Ascending aorta (tissue), 2 donors: ENCODE measurements around the gene ACBD7. TPM values are rescaled to one million over a fixed set of nuclear protein-coding genes. Genes with fewer than 3 reads are reported as not detected.

Experiments used
- DNase-seq, 2 donors: peaks; one replicate each; pipeline ENCODE4 v3.0.0-alpha.2; 2019; ENCODE audit warnings: low spot score in 2 of 2
- H3K27ac ChIP-seq, 2 donors: fragments of 200-600 bp; sonication (generic); one replicate each; pipeline ENCODE4 v1.5.1; 2016 to 2017; ENCODE audit warnings: mild to moderate bottlenecking in 1 of 2
- H3K27me3 ChIP-seq: fragments of 200-600 bp; sonication (generic); one replicate; pipeline ENCODE4 v1.5.1; 2017
- H3K36me3 ChIP-seq, 2 donors: fragments of 200-600 bp; sonication (generic); one replicate each; pipeline ENCODE4 v1.5.1; 2016
- H3K4me1 ChIP-seq, 2 donors: fragments of 200-600 bp; sonication (generic); one replicate each; pipeline ENCODE4 v1.5.1; 2016 to 2017; ENCODE audit warnings: mild to moderate bottlenecking in 1 of 2
- H3K4me3 ChIP-seq, 2 donors: fragments of 200-600 bp; sonication (generic); one replicate each; pipeline ENCODE4 v1.5.1; 2016 to 2017; ENCODE audit warnings: mild to moderate bottlenecking in 1 of 2
- H3K9me3 ChIP-seq, 2 donors: fragments of 200-600 bp; sonication (generic); one replicate each; pipeline ENCODE4 v1.5.1; 2016
- intact Hi-C: fragments of 100-400 bp; cut with DNase I; formaldehyde crosslinking; loops from one replicate; pipeline ENCODE4 v1.15.1; 2023
- total RNA-seq: library from RNA; depleted of rRNA; stranded (reverse); fragments of >200 nt; gene quantifications from one replicate; pipeline ENCODE4 v1.1.0, GENCODE V29; 2016
- TF ChIP-seq, protein P1 (sequence below), 3 experiments: fragments of 200-600 bp in 2 of 3; fragments of 450-650 bp in 1 of 3; sonication (generic) in 2 of 3; IDR thresholded peaks; one replicate each; pipeline ENCODE4 v1.5.1; 2016 to 2019; ENCODE audit warnings: antibody characterized with exemption in 3 of 3, mild to moderate bottlenecking in 1 of 3, moderate library complexity in 1 of 3

The ACBD7 gene
- total RNA-seq: not detected

DNA sequence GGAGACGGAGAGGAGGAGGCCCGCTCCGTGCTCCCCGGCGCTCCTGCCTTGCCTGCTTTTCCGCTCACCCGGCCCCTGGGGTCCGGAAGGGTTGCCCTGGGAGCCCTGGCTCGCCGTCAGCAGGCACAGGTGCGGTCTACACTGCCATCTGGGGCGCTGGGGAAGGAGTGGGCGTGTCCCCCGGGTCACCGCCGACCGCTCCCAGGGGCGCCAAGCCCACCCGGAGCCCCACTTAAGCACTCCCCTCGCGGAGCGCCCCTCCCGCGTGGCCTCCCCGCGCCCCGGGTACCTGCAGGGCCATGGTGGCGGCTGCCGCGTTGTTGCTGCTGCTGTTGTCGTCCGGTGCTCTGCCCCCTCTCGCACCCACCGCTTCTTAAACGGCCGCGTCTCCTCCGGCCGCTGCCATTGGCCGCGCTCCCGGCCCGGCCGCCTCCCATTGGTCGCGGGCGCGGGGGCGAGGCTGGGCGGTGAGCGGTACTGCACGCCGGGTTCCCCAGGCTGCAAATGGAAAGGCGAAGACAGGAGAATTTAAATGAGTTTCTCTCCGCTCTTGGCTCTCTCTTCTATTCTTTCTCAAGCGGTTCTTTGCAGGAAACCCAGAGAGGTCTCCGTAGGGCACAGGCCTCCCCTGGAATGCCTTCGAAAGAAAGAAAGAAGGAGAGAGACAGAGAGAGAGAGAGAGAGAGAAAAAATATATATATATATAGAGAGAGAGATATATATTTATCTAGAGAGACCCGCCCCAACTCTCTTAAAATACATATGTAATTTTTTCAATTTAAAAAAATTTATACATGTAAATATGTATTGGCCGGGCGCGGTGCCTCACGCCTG, at the start of gene ACBD7:
Gene ACBD7 (minus strand): TSS at position 349 of the 834 bp plus-strand sequence. CDS start 48 bp downstream, at position 301.
- Histone ChIP-seq H3K4me1 (peaks cover 3 to 11% of the 10 kb centered on the region in 2 donors), H3K4me3 (peak within 1 kb of the TSS; percentile 53 to 68), H3K36me3 (no peaks in the 10 kb centered on the region), H3K27ac (no peak within 1 kb of the TSS), H3K27me3 (no peaks in the 10 kb centered on the region), H3K9me3 (no peaks in the 10 kb centered on the region)
- TF ChIP-seq, protein P1, sequence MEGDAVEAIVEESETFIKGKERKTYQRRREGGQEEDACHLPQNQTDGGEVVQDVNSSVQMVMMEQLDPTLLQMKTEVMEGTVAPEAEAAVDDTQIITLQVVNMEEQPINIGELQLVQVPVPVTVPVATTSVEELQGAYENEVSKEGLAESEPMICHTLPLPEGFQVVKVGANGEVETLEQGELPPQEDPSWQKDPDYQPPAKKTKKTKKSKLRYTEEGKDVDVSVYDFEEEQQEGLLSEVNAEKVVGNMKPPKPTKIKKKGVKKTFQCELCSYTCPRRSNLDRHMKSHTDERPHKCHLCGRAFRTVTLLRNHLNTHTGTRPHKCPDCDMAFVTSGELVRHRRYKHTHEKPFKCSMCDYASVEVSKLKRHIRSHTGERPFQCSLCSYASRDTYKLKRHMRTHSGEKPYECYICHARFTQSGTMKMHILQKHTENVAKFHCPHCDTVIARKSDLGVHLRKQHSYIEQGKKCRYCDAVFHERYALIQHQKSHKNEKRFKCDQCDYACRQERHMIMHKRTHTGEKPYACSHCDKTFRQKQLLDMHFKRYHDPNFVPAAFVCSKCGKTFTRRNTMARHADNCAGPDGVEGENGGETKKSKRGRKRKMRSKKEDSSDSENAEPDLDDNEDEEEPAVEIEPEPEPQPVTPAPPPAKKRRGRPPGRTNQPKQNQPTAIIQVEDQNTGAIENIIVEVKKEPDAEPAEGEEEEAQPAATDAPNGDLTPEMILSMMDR (IDR thresholded peaks at IDR 0.05): peak; percentile 37 to 63 (median 47)
- intact Hi-C loops: loop anchor here (1.0 kb wide), 1 partner anchor 9 kb away; the partner anchor contains the start of gene RPP38
- DNase-seq: peak in 1 of 2 donors; percentile 89

DNA sequence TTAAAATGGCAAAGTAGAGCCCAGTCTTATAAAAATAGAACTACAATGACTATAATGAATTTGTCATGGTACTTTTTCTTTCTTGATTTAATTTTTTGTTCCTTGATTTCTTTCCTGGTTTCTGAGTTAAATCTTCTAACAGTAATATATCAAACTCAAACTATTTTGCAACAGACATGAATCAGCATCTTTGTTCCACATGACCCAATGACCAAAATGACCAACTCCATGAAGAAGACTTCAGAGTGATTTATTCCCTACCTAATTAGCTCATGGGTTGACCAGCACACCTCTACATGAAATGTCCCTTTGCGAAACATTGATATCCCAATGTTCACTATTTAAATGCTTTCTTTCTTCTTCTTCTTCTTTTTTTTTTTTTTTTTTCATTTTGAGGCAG, 49.1 kb upstream of the ACBD7 start:
- intact Hi-C loops: no loop called here
- H3K36me3 ChIP-seq: peaks cover 34 to 40% of the 10 kb centered on the region in 2 donors

DNA sequence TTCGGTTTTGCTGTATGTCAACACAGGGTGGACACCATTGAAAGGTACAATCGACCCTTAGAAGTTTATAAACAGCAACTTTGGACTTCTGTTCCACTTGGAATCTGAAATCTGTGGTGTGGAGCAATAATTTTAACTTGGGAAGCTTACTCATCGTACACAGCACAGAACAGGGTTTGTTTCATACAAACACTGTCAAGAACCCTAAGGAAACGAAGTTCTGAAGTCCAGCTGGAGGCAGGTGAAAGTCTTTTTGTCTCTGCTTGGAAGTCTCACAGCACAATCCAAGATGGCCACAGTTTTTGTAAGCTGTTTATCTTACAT, 48.4 kb upstream of the ACBD7 start:
- TF ChIP-seq, protein P1 (IDR thresholded peaks at IDR 0.05): no peak
- H3K27ac ChIP-seq: no peak overlapping the region
- H3K36me3 ChIP-seq: peaks cover 41 to 46% of the 10 kb centered on the region in 2 donors
- H3K4me3 ChIP-seq: no peak overlapping the region
- no peak for DNase-seq
- H3K9me3 ChIP-seq: no peaks in the 10 kb centered on the region
- intact Hi-C loops: no loop called here
- H3K27me3 ChIP-seq: no peaks in the 10 kb centered on the region
- peaks cover 0 to 6% of the 10 kb centered on the region in 2 donors for H3K4me1 ChIP-seq

More for the DNA sequence above, 49.1 kb upstream of the ACBD7 start:
- Histone ChIP-seq H3K4me3 (no peak overlapping the region), H3K27me3 (no peaks in the 10 kb centered on the region), H3K4me1 (peaks cover 0 to 12% of the 10 kb centered on the region in 2 donors), H3K27ac (no peak overlapping the region), H3K9me3 (no peaks in the 10 kb centered on the region)
- TF ChIP-seq, protein P1 (IDR thresholded peaks at IDR 0.05): no peak
- no peak for DNase-seq

DNA sequence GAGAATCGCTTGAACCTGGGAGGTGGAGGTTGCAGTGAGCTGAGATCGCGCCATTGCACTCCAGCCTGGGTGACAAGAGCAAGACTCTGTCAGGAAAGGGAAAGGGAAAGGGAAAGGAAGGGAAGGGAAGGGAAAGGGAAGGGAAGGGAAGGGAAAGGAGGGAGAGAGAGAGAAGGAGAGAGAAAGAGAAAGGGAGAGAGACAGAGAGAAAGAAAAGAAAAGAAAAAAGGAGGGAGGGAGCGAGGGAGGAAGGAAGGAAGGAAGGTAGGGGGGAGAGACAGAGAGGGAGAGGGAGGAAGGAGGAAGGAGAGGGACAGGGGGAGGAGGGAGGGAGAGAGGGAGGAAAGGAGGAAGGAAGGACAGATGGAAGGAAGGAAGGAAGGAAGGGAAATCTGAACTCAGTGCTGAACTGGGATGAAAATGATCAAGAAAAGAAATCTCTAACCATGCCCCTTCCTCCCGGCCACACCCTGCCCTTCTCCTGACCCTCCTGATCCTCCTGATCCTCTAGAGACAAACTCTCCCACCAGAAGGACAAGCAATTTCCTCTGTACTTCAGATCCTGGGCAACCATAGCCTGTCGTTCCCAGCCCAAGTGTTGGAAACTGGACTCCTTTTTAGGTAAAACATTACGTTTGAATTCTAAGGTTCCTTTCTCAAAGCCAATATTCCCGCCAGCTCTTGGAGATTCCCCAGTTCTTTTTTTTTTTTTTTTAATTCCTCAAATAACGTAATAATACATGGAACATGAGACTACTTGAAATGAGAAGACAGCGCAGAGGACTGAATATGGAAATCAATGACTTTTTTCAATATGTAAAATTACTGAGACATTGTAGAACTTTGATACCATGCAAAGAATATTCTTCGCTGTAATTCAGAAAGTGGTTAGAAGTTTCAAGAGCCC, 47.8 kb upstream of the ACBD7 start:
- H3K4me3 ChIP-seq: no peak overlapping the region

DNA sequence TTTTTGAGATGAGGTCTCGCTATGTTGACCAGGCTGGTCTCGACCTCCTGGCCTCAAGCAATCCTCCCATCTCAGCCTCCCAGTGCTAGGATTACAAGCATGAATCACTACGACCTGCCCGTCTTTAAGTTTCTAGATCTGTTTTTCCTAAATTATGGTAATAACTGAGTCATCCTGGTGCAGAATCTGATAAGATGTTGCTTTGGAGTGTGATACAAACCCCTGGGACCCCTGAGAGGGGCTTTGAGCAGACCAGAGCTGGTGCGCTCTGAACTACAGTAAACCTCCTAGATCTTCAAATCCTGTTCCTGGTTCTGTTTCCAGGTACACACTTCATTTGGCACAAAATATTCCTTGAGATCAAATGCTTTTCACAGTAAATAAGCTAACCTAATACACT, 42.8 kb upstream of the ACBD7 start:
- no peak overlapping the region for H3K27ac ChIP-seq
- no peaks in the 10 kb centered on the region for H3K9me3 ChIP-seq
- H3K4me1 ChIP-seq: no peaks in the 10 kb centered on the region
- intact Hi-C loops: no loop called here
- TF ChIP-seq, protein P1 (IDR thresholded peaks at IDR 0.05): no peak
- peaks cover 45 to 63% of the 10 kb centered on the region in 2 donors for H3K36me3 ChIP-seq
- H3K27me3 ChIP-seq: no peaks in the 10 kb centered on the region
- DNase-seq: no peak
- H3K4me3 ChIP-seq: no peak overlapping the region

More for the DNA sequence above, 47.8 kb upstream of the ACBD7 start:
- peaks cover 42 to 53% of the 10 kb centered on the region in 2 donors for H3K36me3 ChIP-seq
- TF ChIP-seq, protein P1 (IDR thresholded peaks at IDR 0.05): no peak
- intact Hi-C loops: no loop called here
- H3K9me3 ChIP-seq: no peaks in the 10 kb centered on the region
- H3K27ac ChIP-seq: no peak overlapping the region
- no peak for DNase-seq
- no peaks in the 10 kb centered on the region for H3K4me1 ChIP-seq
- no peaks in the 10 kb centered on the region for H3K27me3 ChIP-seq
